SK-N-SH (cell line): ENCODE results near the gene GOLGA5. TPM values are rescaled to one million over a fixed set of nuclear protein-coding genes. Genes with fewer than 3 reads are reported as not detected.
A peak's percentile ranks its signal among the peaks of the same experiment; 100 is the strongest.

Source experiments
- CTCF ChIA-PET: fragments of 300-600, 350-600 bp; formaldehyde crosslinking; extraction: SDS; loops from one replicate; lab custom pipeline; 2021; lab: Yijun Ruan, JAX
- POLR2A ChIA-PET: fragments of 350-600 bp; sonication (Branson Sonifier 250); formaldehyde crosslinking; extraction: SDS; loops from one replicate; lab custom pipeline; 2020; ENCODE audit warnings: antibody characterized with exemption, inconsistent platforms; lab: Yijun Ruan, JAX
- DNase-seq: peaks from one replicate; pipeline ENCODE4 v3.0.0; 2012
- H2AFZ ChIP-seq: fragments of 200-600 bp; sonication (generic); 2 replicates; pipeline ENCODE4 v1.8.1; 2016; ENCODE audit warnings: antibody characterized with exemption, mild to moderate bottlenecking, low read depth
- H3F3A ChIP-seq: fragments of 200-600 bp; sonication (generic); replicated peaks from 2 replicates; pipeline ENCODE3; 2016; ENCODE audit warnings: antibody characterized with exemption, mild to moderate bottlenecking; ENCODE audit not compliant: insufficient read depth
- H3K27ac ChIP-seq, 2 experiments: fragments of 200-500 bp in 1 of 2; fragments of 200-600 bp in 1 of 2; sonication (Bioruptor generic) in 1 of 2; sonication (generic), shearing (Covaris generic) in 1 of 2; 2 replicates each; pipeline versions ENCODE4 v1.5.1 to v1.6.1; 2014 to 2016; ENCODE audit warnings: low read depth in 2 of 2, inconsistent platforms in 1 of 2, low read length in 1 of 2, mild to moderate bottlenecking in 1 of 2, mixed read lengths in 1 of 2
- H3K27me3 ChIP-seq: fragments of 200-600 bp; sonication (generic), shearing (Covaris generic); 2 replicates; pipeline ENCODE4 v1.6.1; 2016; ENCODE audit warnings: mixed run types; ENCODE audit not compliant: insufficient read depth
- H3K36me3 ChIP-seq, 2 experiments: fragments of 200-500 bp in 1 of 2; fragments of 200-600 bp in 1 of 2; sonication (Bioruptor generic) in 1 of 2; sonication (generic) in 1 of 2; replicated peaks in 1 of 2; 2 replicates each; pipeline versions ENCODE3 to v1.5.1; 2014 to 2016; ENCODE audit warnings: low read length in 1 of 2, mild to moderate bottlenecking in 1 of 2; ENCODE audit not compliant: insufficient read depth in 2 of 2, control insufficient read depth in 1 of 2
- H3K4me1 ChIP-seq, 2 experiments: fragments of 200-500 bp in 1 of 2; fragments of 200-600 bp in 1 of 2; sonication (Bioruptor generic) in 1 of 2; sonication (generic), shearing (Covaris generic) in 1 of 2; 2 replicates each; pipeline versions ENCODE4 v1.5.1 to v1.6.1; 2014 to 2016; ENCODE audit warnings: low read depth in 1 of 2, low read length in 1 of 2, mixed run types in 1 of 2; ENCODE audit not compliant: insufficient read depth in 2 of 2, control insufficient read depth in 1 of 2
- H3K4me2 ChIP-seq: fragments of 200-600 bp; sonication (generic), shearing (Covaris generic); 2 replicates; pipeline ENCODE4 v1.6.1; 2017; ENCODE audit warnings: mixed run types
- H3K4me3 ChIP-seq, 2 experiments: fragments of 200-500 bp in 1 of 2; fragments of 200-600 bp in 1 of 2; sonication (Bioruptor generic) in 1 of 2; sonication (generic), shearing (Covaris generic) in 1 of 2; 2 replicates each; pipeline versions ENCODE4 v1.5.1 to v1.8.1; 2014 to 2016; ENCODE audit warnings: low read depth in 2 of 2, inconsistent platforms in 1 of 2, low read length in 1 of 2, mild to moderate bottlenecking in 1 of 2, mixed read lengths in 1 of 2, moderate library complexity in 1 of 2
- H3K79me2 ChIP-seq: fragments of 200-600 bp; sonication (generic); 2 replicates; pipeline ENCODE4 v1.8.1; 2017; ENCODE audit warnings: mild to moderate bottlenecking; ENCODE audit not compliant: insufficient read depth
- H3K9ac ChIP-seq: fragments of 200-600 bp; sonication (generic); 2 replicates; pipeline ENCODE4 v1.6.1; 2017; ENCODE audit warnings: mixed run types
- H3K9me2 ChIP-seq: fragments of 200-600 bp; sonication (generic); 2 replicates; pipeline ENCODE4 v1.6.1; 2017; ENCODE audit warnings: mixed run types
- H3K9me3 ChIP-seq: fragments of 200-600 bp; sonication (generic); 2 replicates; pipeline ENCODE4 v1.6.1; 2017; ENCODE audit warnings: mixed run types, mild to moderate bottlenecking, moderate library complexity
- H4K20me1 ChIP-seq: fragments of 200-600 bp; sonication (generic); 2 replicates; pipeline ENCODE4 v1.6.1; 2017; ENCODE audit warnings: mild to moderate bottlenecking, mixed run types; ENCODE audit not compliant: insufficient read depth
- FOSL2 ChIP-seq: IDR thresholded peaks from 2 replicates; pipeline ENCODE4 v1.4.0; 2012; ENCODE audit warnings: low read depth, mild to moderate bottlenecking, moderate library complexity, borderline replicate concordance
- FOXM1 ChIP-seq: IDR thresholded peaks from 2 replicates; pipeline ENCODE4 v1.4.0; 2012; ENCODE audit warnings: low read depth, mild to moderate bottlenecking
- GABPA ChIP-seq: IDR thresholded peaks from 2 replicates; pipeline ENCODE4 v1.4.0; 2012; ENCODE audit warnings: low read depth, mild to moderate bottlenecking
- JUND ChIP-seq: IDR thresholded peaks from 2 replicates; pipeline ENCODE4 v1.4.0; 2012
- NRF1 ChIP-seq: IDR thresholded peaks from 2 replicates; pipeline ENCODE4 v1.6.1; 2012; ENCODE audit warnings: low read depth, mild to moderate bottlenecking, low read length
- RCOR1 ChIP-seq: fragments of 150-350 bp; IDR thresholded peaks from 2 replicates; pipeline ENCODE4 v1.6.1; 2017; ENCODE audit warnings: antibody characterized with exemption, low read length
- SMC3 ChIP-seq: IDR thresholded peaks from 2 replicates; pipeline ENCODE4 v1.6.1; 2012; ENCODE audit warnings: low read depth, low read length, improper control_type of control experiment
- TAF1 ChIP-seq: IDR thresholded peaks from 2 replicates; pipeline ENCODE4 v1.6.1; 2012; ENCODE audit warnings: low read depth, mild to moderate bottlenecking, low read length, moderate library complexity, borderline replicate concordance
- TCF12 ChIP-seq: IDR thresholded peaks from 2 replicates; pipeline ENCODE4 v1.4.0; 2012
- TEAD4 ChIP-seq: IDR thresholded peaks from 2 replicates; pipeline ENCODE4 v1.4.0; 2012; ENCODE audit warnings: mild to moderate bottlenecking, borderline replicate concordance; ENCODE audit not compliant: insufficient read depth
- YY1 ChIP-seq: IDR thresholded peaks from 2 replicates; pipeline ENCODE4 v1.4.0; 2012; ENCODE audit warnings: low read depth, mild to moderate bottlenecking
- WGBS: methylation state at CpG from one replicate; pipeline ENCODE4 v1.1.6; 2017; ENCODE audit warnings: low lambda C conversion rate; 5-methylcytosine and 5-hydroxymethylcytosine counted together
- polyA plus RNA-seq, 3 experiments: library from polyadenylated mRNA; depleted of rRNA; stranded (reverse); fragments of >200 nt; gene quantifications; 2 replicates each; pipeline ENCODE4 v1.2.3, GENCODE V29; 2012
- TF ChIP-seq, protein P1 (sequence below): IDR thresholded peaks from 2 replicates; pipeline ENCODE4 v1.4.0; 2012; ENCODE audit warnings: low read depth
- TF ChIP-seq, protein P2 (sequence below): fragments of 150-350 bp; IDR thresholded peaks from 2 replicates; pipeline ENCODE4 v1.6.1; 2016; ENCODE audit warnings: mild to moderate bottlenecking, low read depth, low read length
- TF ChIP-seq, protein P3 (sequence below): IDR thresholded peaks from 2 replicates; pipeline ENCODE4 v1.4.0; 2012; ENCODE audit warnings: low read depth, borderline replicate concordance
- TF ChIP-seq, protein P4 (sequence below): IDR thresholded peaks from 2 replicates; pipeline ENCODE4 v1.6.1; 2012; ENCODE audit warnings: mild to moderate bottlenecking, low read depth, low read length, moderate library complexity
- TF ChIP-seq, protein P5 (sequence below): fragments of 150-350 bp; IDR thresholded peaks from 2 replicates; pipeline ENCODE4 v1.6.1; 2017; ENCODE audit warnings: antibody characterized with exemption, low read length, low read depth, borderline replicate concordance
- TF ChIP-seq, protein P6 (sequence below): fragments of 200-600 bp; sonication (generic); IDR thresholded peaks from 2 replicates; pipeline ENCODE4 v1.6.1; 2017; ENCODE audit warnings: antibody characterized with exemption, mild to moderate bottlenecking, moderate library complexity

The GOLGA5 gene, protein sequence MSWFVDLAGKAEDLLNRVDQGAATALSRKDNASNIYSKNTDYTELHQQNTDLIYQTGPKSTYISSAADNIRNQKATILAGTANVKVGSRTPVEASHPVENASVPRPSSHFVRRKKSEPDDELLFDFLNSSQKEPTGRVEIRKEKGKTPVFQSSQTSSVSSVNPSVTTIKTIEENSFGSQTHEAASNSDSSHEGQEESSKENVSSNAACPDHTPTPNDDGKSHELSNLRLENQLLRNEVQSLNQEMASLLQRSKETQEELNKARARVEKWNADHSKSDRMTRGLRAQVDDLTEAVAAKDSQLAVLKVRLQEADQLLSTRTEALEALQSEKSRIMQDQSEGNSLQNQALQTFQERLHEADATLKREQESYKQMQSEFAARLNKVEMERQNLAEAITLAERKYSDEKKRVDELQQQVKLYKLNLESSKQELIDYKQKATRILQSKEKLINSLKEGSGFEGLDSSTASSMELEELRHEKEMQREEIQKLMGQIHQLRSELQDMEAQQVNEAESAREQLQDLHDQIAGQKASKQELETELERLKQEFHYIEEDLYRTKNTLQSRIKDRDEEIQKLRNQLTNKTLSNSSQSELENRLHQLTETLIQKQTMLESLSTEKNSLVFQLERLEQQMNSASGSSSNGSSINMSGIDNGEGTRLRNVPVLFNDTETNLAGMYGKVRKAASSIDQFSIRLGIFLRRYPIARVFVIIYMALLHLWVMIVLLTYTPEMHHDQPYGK
- 25.6 and 29.1 TPM in 2 replicates for polyA plus RNA-seq (2012; rRNA removed)
- 38.9 and 48.7 TPM in 2 replicates for polyA plus RNA-seq (2012; cell fraction: cytosol; rRNA removed)
- 10.3 and 18.0 TPM in 2 replicates for polyA plus RNA-seq (2012; cell fraction: nucleus; rRNA removed)

DNA sequence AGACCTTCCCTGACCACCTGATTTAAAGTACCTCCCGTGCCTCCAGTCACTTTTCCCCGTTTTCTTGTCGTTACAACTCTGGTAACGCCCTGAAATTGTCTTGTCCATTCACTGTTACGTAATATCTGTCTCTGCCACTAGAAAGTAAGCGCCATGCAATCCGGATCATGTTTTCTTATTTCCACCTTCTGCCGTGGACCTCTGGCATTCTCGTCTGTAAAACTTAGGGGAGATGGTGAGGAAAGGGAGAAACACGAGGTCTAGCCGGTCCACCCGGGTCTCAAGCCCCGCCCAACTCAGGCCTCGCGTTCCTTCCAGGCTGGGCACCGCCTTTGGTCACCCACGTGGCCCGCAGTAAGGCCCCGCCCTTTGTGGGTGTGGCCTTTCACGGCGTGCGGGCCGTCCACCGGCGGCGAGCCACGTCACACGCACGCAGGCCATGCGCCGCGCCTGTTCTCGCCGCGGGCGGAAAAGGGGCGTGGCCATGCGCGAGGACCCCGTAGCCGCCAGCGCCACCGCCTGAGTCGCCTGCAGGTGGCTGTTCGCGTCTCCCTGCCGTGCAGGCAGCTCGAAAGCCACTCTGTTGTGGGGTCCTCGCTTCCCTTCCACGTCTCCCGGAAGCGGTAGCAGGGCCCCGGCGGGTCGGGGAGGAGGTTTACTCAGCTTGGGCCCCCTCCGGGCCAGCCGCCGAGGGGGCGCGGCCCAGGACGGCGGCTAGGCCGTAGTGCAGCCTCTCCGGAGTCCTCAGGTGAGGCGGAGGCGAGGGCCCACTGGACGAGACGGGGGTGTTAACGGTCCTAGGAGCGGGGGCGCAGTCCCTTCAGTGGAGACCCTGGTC, at the start of gene GOLGA5:
Gene GOLGA5 (plus strand): TSS at position 597 of the 838 bp plus-strand sequence. CDS start 3,133 bp downstream, outside the sequence.
- H3K4me3 ChIP-seq: peak within 1 kb of the TSS; percentile 83 to 99
- H3K4me1 ChIP-seq: peaks cover 0 to 8% of the 10 kb centered on the region in 2 experiments; a peak in 2 of 4 replicates
- CTCF ChIA-PET: interaction anchor here (0.5 to 13.4 kb wide), 3 partner anchors 10 to 106 kb away, joined by 3 to 186 read pairs (median 12); no protein-coding TSS in a partner anchor
- H3K36me3 ChIP-seq: peaks cover 14% of the 10 kb centered on the region in 2 experiments
- H3F3A ChIP-seq: peaks cover 10% of the 10 kb centered on the region
- H3K4me2 ChIP-seq: peak within 1 kb of the TSS; percentile 76
- POLR2A ChIA-PET: interaction anchor here (1.0 to 1.7 kb wide), 3 partner anchors 45 to 129 kb away, joined by 3 to 7 read pairs (median 4); partner anchors contain the start of genes CHGA and LGMN
- WGBS: 6% methylated on average over 19 of the region's 71 CpGs
- H3K27me3 ChIP-seq: no peaks in the 10 kb centered on the region
- no peaks in the 10 kb centered on the region for H4K20me1 ChIP-seq
- H3K9ac ChIP-seq: peak within 1 kb of the TSS; percentile 91
- peak within 1 kb of the TSS; percentile 82 to 87 for H3K27ac ChIP-seq
- peaks cover 17% of the 10 kb centered on the region; the same call in 1 of the 2 replicates for H3K9me3 ChIP-seq
- peak; percentile 95 for DNase-seq
- H3K9me2 ChIP-seq: no peaks in the 10 kb centered on the region
- H3K79me2 ChIP-seq: peaks cover 45% of the 10 kb centered on the region
- H2AFZ ChIP-seq: peak within 1 kb of the TSS; percentile 98
- TF ChIP-seq JUND (no peak), NRF1 (peak; percentile 66), TEAD4 (no peak), RCOR1 (no peak), FOSL2 (no peak), GABPA (peak; percentile 76), FOXM1 (no peak), SMC3 (no peak), YY1 (0 out of 2 replicates have a peak, but pooled peaks have one; percentile 34), TCF12 (peak; percentile 16; the same call in 1 of the 2 replicates), TAF1 (peak; percentile 71)
- TF ChIP-seq, protein P1, sequence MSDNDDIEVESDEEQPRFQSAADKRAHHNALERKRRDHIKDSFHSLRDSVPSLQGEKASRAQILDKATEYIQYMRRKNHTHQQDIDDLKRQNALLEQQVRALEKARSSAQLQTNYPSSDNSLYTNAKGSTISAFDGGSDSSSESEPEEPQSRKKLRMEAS: peak; percentile 100
- TF ChIP-seq, protein P2, sequence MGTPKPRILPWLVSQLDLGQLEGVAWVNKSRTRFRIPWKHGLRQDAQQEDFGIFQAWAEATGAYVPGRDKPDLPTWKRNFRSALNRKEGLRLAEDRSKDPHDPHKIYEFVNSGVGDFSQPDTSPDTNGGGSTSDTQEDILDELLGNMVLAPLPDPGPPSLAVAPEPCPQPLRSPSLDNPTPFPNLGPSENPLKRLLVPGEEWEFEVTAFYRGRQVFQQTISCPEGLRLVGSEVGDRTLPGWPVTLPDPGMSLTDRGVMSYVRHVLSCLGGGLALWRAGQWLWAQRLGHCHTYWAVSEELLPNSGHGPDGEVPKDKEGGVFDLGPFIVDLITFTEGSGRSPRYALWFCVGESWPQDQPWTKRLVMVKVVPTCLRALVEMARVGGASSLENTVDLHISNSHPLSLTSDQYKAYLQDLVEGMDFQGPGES: no peak
- TF ChIP-seq, protein P3, sequence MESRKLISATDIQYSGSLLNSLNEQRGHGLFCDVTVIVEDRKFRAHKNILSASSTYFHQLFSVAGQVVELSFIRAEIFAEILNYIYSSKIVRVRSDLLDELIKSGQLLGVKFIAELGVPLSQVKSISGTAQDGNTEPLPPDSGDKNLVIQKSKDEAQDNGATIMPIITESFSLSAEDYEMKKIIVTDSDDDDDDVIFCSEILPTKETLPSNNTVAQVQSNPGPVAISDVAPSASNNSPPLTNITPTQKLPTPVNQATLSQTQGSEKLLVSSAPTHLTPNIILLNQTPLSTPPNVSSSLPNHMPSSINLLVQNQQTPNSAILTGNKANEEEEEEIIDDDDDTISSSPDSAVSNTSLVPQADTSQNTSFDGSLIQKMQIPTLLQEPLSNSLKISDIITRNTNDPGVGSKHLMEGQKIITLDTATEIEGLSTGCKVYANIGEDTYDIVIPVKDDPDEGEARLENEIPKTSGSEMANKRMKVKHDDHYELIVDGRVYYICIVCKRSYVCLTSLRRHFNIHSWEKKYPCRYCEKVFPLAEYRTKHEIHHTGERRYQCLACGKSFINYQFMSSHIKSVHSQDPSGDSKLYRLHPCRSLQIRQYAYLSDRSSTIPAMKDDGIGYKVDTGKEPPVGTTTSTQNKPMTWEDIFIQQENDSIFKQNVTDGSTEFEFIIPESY: peak; percentile 75; the same call in 1 of the 2 replicates
- TF ChIP-seq, protein P4, sequence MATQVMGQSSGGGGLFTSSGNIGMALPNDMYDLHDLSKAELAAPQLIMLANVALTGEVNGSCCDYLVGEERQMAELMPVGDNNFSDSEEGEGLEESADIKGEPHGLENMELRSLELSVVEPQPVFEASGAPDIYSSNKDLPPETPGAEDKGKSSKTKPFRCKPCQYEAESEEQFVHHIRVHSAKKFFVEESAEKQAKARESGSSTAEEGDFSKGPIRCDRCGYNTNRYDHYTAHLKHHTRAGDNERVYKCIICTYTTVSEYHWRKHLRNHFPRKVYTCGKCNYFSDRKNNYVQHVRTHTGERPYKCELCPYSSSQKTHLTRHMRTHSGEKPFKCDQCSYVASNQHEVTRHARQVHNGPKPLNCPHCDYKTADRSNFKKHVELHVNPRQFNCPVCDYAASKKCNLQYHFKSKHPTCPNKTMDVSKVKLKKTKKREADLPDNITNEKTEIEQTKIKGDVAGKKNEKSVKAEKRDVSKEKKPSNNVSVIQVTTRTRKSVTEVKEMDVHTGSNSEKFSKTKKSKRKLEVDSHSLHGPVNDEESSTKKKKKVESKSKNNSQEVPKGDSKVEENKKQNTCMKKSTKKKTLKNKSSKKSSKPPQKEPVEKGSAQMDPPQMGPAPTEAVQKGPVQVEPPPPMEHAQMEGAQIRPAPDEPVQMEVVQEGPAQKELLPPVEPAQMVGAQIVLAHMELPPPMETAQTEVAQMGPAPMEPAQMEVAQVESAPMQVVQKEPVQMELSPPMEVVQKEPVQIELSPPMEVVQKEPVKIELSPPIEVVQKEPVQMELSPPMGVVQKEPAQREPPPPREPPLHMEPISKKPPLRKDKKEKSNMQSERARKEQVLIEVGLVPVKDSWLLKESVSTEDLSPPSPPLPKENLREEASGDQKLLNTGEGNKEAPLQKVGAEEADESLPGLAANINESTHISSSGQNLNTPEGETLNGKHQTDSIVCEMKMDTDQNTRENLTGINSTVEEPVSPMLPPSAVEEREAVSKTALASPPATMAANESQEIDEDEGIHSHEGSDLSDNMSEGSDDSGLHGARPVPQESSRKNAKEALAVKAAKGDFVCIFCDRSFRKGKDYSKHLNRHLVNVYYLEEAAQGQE: peak; percentile 53; the same call in 1 of the 2 replicates
- TF ChIP-seq, protein P5, sequence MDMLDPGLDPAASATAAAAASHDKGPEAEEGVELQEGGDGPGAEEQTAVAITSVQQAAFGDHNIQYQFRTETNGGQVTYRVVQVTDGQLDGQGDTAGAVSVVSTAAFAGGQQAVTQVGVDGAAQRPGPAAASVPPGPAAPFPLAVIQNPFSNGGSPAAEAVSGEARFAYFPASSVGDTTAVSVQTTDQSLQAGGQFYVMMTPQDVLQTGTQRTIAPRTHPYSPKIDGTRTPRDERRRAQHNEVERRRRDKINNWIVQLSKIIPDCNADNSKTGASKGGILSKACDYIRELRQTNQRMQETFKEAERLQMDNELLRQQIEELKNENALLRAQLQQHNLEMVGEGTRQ: peak; percentile 65; the same call in 1 of the 2 replicates
- TF ChIP-seq, protein P6, sequence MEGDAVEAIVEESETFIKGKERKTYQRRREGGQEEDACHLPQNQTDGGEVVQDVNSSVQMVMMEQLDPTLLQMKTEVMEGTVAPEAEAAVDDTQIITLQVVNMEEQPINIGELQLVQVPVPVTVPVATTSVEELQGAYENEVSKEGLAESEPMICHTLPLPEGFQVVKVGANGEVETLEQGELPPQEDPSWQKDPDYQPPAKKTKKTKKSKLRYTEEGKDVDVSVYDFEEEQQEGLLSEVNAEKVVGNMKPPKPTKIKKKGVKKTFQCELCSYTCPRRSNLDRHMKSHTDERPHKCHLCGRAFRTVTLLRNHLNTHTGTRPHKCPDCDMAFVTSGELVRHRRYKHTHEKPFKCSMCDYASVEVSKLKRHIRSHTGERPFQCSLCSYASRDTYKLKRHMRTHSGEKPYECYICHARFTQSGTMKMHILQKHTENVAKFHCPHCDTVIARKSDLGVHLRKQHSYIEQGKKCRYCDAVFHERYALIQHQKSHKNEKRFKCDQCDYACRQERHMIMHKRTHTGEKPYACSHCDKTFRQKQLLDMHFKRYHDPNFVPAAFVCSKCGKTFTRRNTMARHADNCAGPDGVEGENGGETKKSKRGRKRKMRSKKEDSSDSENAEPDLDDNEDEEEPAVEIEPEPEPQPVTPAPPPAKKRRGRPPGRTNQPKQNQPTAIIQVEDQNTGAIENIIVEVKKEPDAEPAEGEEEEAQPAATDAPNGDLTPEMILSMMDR: no peak
